HL-60/S4 treated with retinoic acid at 250 ng/mL for 4 days and 3 days (cell line): ENCODE measurements around the gene CYTIP.
"Not testable (repeated sequence)": the region's sequence is repeated elsewhere in the genome, so short reads cannot be mapped to it uniquely, and the experiment has no call there.

Experiments
- in situ Hi-C: fragments of 300-500 bp; cut with MboI; formaldehyde crosslinking; loops from 2 replicates; pipeline ENCODE4 v1.7.0; 2022; ENCODE audit warnings: low sequenced_read_pairs

The CYTIP gene

GRCh38 chr2:157427003-157427921 lies 16.6 kb downstream of the CYTIP start:
- in situ Hi-C loops = no loop called here

- in situ Hi-C loops = no loop called here
Measured at GRCh38 chr2:157426477-157426994, 17.4 kb downstream of the CYTIP start.

GRCh38 chr2:157424374-157424773 lies 19.5 kb downstream of the CYTIP start:
- in situ Hi-C loops = no loop called here

GRCh38 chr2:157421964-157422363 lies 21.9 kb downstream of the CYTIP start:
- in situ Hi-C loops = no loop called here

GRCh38 chr2:157421331-157421944 lies 22.5 kb downstream of the CYTIP start:
- in situ Hi-C loops = no loop called here

- in situ Hi-C loops = no loop called here
Measured at GRCh38 chr2:157420771-157421323, 23.0 kb downstream of the CYTIP start.

GRCh38 chr2:157419031-157419575 lies 24.8 kb downstream of the CYTIP start:
- in situ Hi-C loops = no loop called here

- in situ Hi-C loops = no loop called here
Measured at GRCh38 chr2:157418239-157418641, 25.6 kb downstream of the CYTIP start.

- in situ Hi-C loops = no loop called here
Measured at GRCh38 chr2:157415591-157416101, 28.2 kb downstream of the CYTIP start.

- in situ Hi-C loops = no loop called here
Measured at GRCh38 chr2:157414050-157414449, 29.8 kb downstream of the CYTIP start.

- in situ Hi-C loops = no loop called here
Measured at GRCh38 chr2:157413326-157414035, 30.4 kb downstream of the CYTIP start.

- in situ Hi-C loops = no loop called here
Measured at GRCh38 chr2:157411624-157412336, 32.1 kb downstream of the CYTIP start.

- in situ Hi-C loops = not testable (repeated sequence)
Measured at GRCh38 chr2:157405398-157405797, 38.5 kb downstream of the CYTIP start.

- in situ Hi-C loops = no loop called here
Measured at GRCh38 chr2:157404363-157404762, 39.5 kb downstream of the CYTIP start.

- in situ Hi-C loops = not testable (repeated sequence)
Measured at GRCh38 chr2:157402801-157403485, 40.9 kb downstream of the CYTIP start.

GRCh38 chr2:157395811-157396210 lies 48.1 kb downstream of the CYTIP start:
- in situ Hi-C loops = no loop called here

- in situ Hi-C loops = no loop called here
Measured at GRCh38 chr2:157394928-157395327, 49.0 kb downstream of the CYTIP start.

- in situ Hi-C loops = no loop called here
Measured at GRCh38 chr2:157393348-157393747, 50.5 kb downstream of the CYTIP start.

- in situ Hi-C loops = no loop called here
Measured at GRCh38 chr2:157388827-157389226, 55.1 kb downstream of the CYTIP start.
